Heart left ventricle (tissue), 13 donors: Measurements from ENCODE around the gene ZIK1.

Experiments
- POLR2A ChIP-seq, 2 donors: fragments of 450-650 bp; IDR thresholded peaks; one replicate each; pipeline ENCODE4 v1.6.1; 2017; ENCODE audit warnings: antibody characterized with exemption in 2 of 2, mild to moderate bottlenecking in 2 of 2, moderate library complexity in 2 of 2
- TF ChIP-seq, protein P1 (sequence below), 12 donors: fragments of 200-600 bp; sonication (generic) in 4 of 12; IDR thresholded peaks; one replicate each; pipeline versions ENCODE4 v1.5.0 to v1.8.0; 2018 to 2022; ENCODE audit warnings: antibody characterized with exemption in 12 of 12, mild to moderate bottlenecking in 5 of 12
- donor health status: ischemic (EF 13 %, LVEDD 7.1; RV severe dilation, severe dysfunction).
- donor health status: DM: no; HTN: yes; CAD: no.
- donor health status: DM: no; HTN: no; CAD: no.
- donor health status: ischemic (EF 25% LVEDD 6.9; RV normal size, moderate dysfunction).
- donor health status: ischemic (EF 25% LVEDD 5.7; RV mildly dilated, moderate dysfunction).
- donor health status: ischemic (EF 35%, LVEDD 5.7; RV mildly dilated, moderate dysfunction).
- donor health status: nonischemic (EF 11% LVEDD 7.7; RV severe dilation, severe dysfunction).
- donor health status: DM: yes; HTN: yes; CAD: no.
- donor health status: PGD.
- donor health status: ischemic (EF 29% LVEDD 5.4; RV normal size, mild dysfunction).
- donor health status: nonischemic (EF 23%, LVEDD 6.1; RV moderate dilation, normal function).

- TF ChIP-seq, protein P1, sequence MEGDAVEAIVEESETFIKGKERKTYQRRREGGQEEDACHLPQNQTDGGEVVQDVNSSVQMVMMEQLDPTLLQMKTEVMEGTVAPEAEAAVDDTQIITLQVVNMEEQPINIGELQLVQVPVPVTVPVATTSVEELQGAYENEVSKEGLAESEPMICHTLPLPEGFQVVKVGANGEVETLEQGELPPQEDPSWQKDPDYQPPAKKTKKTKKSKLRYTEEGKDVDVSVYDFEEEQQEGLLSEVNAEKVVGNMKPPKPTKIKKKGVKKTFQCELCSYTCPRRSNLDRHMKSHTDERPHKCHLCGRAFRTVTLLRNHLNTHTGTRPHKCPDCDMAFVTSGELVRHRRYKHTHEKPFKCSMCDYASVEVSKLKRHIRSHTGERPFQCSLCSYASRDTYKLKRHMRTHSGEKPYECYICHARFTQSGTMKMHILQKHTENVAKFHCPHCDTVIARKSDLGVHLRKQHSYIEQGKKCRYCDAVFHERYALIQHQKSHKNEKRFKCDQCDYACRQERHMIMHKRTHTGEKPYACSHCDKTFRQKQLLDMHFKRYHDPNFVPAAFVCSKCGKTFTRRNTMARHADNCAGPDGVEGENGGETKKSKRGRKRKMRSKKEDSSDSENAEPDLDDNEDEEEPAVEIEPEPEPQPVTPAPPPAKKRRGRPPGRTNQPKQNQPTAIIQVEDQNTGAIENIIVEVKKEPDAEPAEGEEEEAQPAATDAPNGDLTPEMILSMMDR (IDR thresholded peaks at IDR 0.05), result no peak
- TF ChIP-seq POLR2A (IDR thresholded peaks at IDR 0.05), result no peak
These were observed 25.4 kb upstream of the ZIK1 start for GRCh38 chr19:57558525-57558924.
